Subcutaneous abdominal adipose tissue (tissue), 5 donors: Measurements from ENCODE around the gene FBH1.

Source experiments
- H3K27ac ChIP-seq: one replicate; pipeline ENCODE4 v1.7.0; 2013; ENCODE audit warnings: low read depth, mild to moderate bottlenecking, inconsistent platforms, low read length, moderate library complexity
- H3K27me3 ChIP-seq, 5 donors: one replicate each; pipeline ENCODE4 v1.7.0; 2013; ENCODE audit warnings: low read length in 5 of 5, inconsistent platforms in 1 of 5; ENCODE audit not compliant: control insufficient read depth in 5 of 5, insufficient read depth in 4 of 5
- H3K36me3 ChIP-seq, 5 donors: one replicate each; pipeline ENCODE4 v1.7.0; 2013; ENCODE audit warnings: low read length in 5 of 5; ENCODE audit not compliant: control insufficient read depth in 5 of 5, insufficient read depth in 5 of 5
- H3K4me1 ChIP-seq, 5 donors: one replicate each; pipeline ENCODE4 v1.7.0; 2013; ENCODE audit warnings: low read length in 5 of 5, mild to moderate bottlenecking in 3 of 5, moderate library complexity in 1 of 5; ENCODE audit not compliant: control insufficient read depth in 5 of 5, insufficient read depth in 5 of 5
- H3K4me3 ChIP-seq, 5 donors: one replicate each; pipeline ENCODE4 v1.7.0; 2013; ENCODE audit warnings: low read length in 5 of 5, low read depth in 1 of 5
- H3K9ac ChIP-seq, 5 donors: one replicate each; pipeline ENCODE4 v1.7.0; 2013; ENCODE audit warnings: low read length in 5 of 5, mild to moderate bottlenecking in 4 of 5, moderate library complexity in 3 of 5
- H3K9me3 ChIP-seq, 5 donors: one replicate each; pipeline ENCODE4 v1.7.0; 2013; ENCODE audit warnings: low read length in 5 of 5; ENCODE audit not compliant: control insufficient read depth in 5 of 5
- donor health status: healthy.
- donor health status: healthy.
- donor health status: healthy.
- donor health status: healthy.
- donor health status: healthy.

The FBH1 gene

DNA sequence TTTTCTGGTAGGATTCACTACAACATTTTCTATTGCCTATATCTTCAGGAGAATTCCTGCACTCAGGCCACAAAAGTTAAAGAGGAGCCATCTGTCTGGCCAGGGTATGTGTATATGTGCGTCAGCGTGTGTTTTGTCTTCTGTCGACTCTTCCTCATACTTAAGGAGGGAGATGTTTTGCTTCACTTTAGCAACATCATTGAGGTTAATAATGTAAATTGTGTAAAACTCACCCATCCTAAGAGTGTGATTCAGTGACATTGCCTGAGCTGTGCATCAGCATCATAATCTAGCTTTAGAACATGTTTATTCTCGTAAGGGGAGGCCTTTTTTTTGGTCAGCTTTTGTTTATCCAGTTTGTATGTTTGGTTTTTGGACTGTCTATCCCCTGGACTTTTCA, 23.7 kb downstream of the FBH1 start:
- Histone ChIP-seq H3K36me3 (peaks cover 20 to 98% (median 92%) of the 10 kb centered on the region in 5 donors), H3K27ac (no peak overlapping the region), H3K9ac (no peak overlapping the region)

DNA sequence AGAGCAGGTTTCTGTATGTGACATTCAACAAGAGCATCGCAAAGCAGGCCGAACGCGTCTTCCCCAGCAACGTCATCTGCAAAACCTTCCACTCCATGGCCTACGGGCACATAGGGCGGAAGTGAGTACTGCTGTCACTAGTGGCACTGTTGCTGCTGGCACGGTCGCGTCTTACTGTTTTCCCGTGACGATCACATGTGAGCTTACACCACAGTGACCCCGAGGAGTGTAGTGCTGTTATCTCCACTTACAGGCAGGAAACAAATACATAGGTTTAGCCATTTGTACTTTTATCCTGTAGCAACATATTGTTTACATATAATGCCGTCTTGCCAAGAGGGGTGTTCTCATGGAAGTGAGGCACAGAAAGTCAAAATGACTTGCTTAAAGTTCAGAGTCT, 25.4 kb downstream of the FBH1 start:
- Histone ChIP-seq H3K9ac (no peak overlapping the region), H3K4me1 (no peaks in the 10 kb centered on the region), H3K27me3 (no peaks in the 10 kb centered on the region), H3K9me3 (no peaks in the 10 kb centered on the region), H3K36me3 (peaks cover 28 to 97% (median 87%) of the 10 kb centered on the region in 5 donors), H3K27ac (no peak overlapping the region), H3K4me3 (no peak overlapping the region)

More for the DNA sequence above, 23.7 kb downstream of the FBH1 start:
- Histone ChIP-seq H3K4me3 (no peak overlapping the region), H3K9me3 (no peaks in the 10 kb centered on the region), H3K27me3 (no peaks in the 10 kb centered on the region), H3K4me1 (no peaks in the 10 kb centered on the region)

DNA sequence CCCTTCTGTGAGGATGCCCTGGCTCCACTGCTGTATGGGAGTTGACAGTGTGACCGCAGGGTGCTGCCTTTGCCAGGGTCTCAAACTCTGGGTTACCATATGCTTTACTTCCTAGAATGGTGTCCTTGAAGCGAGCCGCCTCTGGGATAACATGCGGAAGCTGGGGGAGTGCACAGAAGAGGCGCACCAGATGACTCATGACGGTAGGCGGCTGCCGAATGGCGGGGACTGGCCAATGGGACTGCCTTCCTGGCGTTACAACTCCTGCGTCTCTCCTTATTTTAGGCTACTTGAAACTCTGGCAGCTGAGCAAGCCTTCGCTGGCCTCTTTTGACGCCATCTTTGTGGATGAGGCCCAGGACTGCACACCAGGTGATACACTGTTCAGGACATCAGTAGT, 27.3 kb downstream of the FBH1 start:
- Histone ChIP-seq H3K27me3 (no peaks in the 10 kb centered on the region), H3K36me3 (peaks cover 38 to 96% (median 91%) of the 10 kb centered on the region in 5 donors), H3K4me1 (no peaks in the 10 kb centered on the region), H3K9ac (no peak overlapping the region), H3K4me3 (no peak overlapping the region), H3K9me3 (no peaks in the 10 kb centered on the region), H3K27ac (no peak overlapping the region)

DNA sequence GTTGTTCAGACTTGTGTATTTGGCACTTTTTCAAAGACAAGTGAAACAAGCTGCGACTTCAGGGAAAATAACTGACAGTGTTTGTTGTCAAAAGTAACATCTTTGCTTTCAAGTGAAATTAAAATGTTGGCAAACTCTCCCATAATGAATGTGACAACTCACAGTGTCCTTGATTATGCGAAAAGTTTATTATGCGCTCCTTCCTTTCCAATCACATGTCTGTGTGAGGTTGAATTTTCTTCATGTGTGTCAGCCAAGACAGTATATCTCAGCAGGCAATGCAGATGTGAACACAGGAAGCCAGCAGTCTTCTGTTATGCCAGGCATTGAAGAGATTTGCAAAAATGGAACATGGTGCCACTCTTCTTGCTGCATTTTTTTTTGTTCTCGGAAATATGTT, 28.7 kb downstream of the FBH1 start:
- Histone ChIP-seq H3K27me3 (no peaks in the 10 kb centered on the region), H3K36me3 (peaks cover 32 to 97% (median 91%) of the 10 kb centered on the region in 5 donors), H3K9me3 (no peaks in the 10 kb centered on the region), H3K4me3 (no peak overlapping the region), H3K9ac (no peak overlapping the region), H3K4me1 (no peaks in the 10 kb centered on the region), H3K27ac (no peak overlapping the region)

DNA sequence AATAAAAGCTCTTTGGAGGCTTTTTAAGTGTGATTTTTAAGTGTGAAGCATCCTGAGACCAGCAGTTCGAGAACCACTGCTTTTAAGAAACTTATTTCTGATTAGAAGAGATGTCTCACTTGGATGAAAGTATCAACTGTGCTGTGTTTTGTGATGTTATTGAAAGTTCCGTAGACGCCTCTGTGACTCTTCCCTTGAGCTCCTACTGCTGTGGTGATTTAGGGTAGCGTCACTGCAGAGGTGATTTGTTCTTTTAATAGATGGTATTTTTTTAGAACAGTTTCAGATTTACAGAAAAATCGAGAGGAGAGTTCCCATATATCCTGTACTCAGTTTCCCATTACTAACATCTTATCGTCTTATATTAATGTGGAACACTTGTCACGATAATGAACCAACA, 29.5 kb downstream of the FBH1 start:
- Histone ChIP-seq H3K27me3 (no peaks in the 10 kb centered on the region), H3K4me3 (no peak overlapping the region), H3K9me3 (no peaks in the 10 kb centered on the region), H3K27ac (no peak overlapping the region), H3K4me1 (no peaks in the 10 kb centered on the region), H3K9ac (no peak overlapping the region), H3K36me3 (peaks cover 32 to 97% (median 91%) of the 10 kb centered on the region in 5 donors)

DNA sequence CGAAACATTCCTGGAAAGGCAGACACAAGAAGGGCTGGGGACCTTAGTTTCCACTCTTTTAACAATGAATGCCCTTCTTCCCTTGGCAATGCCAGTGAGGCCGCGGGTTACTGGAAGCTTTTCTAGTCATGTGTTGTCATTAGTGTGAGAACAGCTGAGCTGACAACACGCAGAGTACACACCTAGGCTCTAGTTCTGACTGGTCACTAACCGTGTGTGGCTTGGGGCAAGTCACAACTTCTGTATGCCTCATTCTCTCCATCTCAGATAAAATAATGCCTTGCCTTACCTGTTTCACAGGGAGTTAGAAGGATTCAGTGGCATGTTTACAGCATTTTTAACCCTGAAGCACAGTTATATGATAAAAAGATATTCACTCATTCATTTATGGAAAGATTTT, 31.7 kb downstream of the FBH1 start:
- Histone ChIP-seq H3K4me1 (peaks cover 0 to 9% (median 0%) of the 10 kb centered on the region in 5 donors), H3K9me3 (no peaks in the 10 kb centered on the region), H3K27me3 (no peaks in the 10 kb centered on the region), H3K27ac (no peak overlapping the region), H3K36me3 (peaks cover 32 to 95% (median 88%) of the 10 kb centered on the region in 5 donors), H3K9ac (no peak overlapping the region), H3K4me3 (no peak overlapping the region)

DNA sequence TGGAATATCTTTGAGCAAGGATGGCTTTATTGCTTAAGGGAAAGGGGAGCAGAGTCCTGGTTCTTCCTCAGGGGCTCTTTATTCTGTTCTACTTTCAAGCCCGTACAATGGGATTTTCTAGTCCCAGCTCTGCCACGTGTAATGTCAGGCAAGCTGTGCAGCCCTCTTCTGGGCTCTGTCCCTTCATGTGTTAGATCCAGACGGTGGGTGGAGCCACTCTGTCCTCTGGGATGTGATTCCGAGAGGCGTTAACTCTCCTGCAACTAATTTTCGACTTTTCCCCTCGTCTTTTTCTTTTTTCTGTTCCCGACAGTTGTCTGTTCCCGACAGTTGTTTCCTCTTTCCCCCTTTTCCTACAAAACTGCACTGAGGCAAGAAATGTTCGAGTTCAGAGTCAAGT, 34.8 kb downstream of the FBH1 start:
- H3K9me3 ChIP-seq: no peaks in the 10 kb centered on the region
- H3K27ac ChIP-seq: no peak overlapping the region
- peaks cover 0 to 9% (median 1%) of the 10 kb centered on the region in 5 donors for H3K4me1 ChIP-seq
- H3K4me3 ChIP-seq: no peak overlapping the region
- H3K27me3 ChIP-seq: no peaks in the 10 kb centered on the region
- H3K36me3 ChIP-seq: peaks cover 30 to 95% (median 92%) of the 10 kb centered on the region in 5 donors
- H3K9ac ChIP-seq: no peak overlapping the region

DNA sequence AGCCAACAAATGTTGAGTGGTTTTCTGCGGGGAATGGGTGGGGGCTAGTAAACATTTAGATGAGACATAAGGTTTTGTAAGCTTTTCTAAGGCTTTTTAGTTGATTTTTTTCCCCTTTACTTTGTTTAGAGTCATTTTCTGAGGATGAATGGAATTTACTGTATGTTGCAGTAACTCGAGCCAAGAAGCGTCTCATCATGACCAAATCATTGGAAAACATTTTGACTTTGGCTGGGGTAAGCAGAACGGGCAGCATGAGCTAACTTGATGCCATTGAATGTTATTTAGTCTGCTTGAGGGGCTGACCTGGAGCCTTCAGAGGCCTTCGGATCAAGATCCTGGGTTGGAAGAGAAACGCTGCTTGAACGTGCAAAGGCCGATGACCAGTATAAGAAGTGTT, 37.3 kb downstream of the FBH1 start:
- Histone ChIP-seq H3K27ac (peak overlapping the region; percentile 7), H3K9me3 (no peaks in the 10 kb centered on the region), H3K4me3 (no peak overlapping the region), H3K4me1 (peaks cover 0 to 12% (median 2%) of the 10 kb centered on the region in 5 donors), H3K27me3 (no peaks in the 10 kb centered on the region), H3K9ac (no peak overlapping the region), H3K36me3 (peaks cover 16 to 93% (median 79%) of the 10 kb centered on the region in 5 donors)

DNA sequence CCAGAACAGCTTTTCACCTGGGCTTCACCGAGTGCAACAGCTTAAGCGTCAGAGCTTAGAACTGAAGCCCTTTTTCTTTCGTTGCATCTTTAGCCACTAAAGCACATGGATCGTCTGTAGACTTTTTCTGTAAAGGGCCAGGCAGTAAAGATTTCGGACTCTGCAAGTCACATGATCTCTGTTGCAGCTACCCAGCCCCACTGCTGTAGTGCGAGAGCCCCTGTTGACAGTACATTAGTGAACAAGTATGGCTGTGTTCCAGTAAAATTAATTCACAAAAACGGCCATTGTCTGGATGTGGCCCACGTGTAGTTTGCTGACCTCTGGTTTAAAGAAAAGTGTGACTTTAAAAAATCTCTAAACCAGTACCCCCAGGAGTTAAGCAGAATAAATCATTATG, 39.4 kb downstream of the FBH1 start:
- H3K27me3 ChIP-seq: no peaks in the 10 kb centered on the region
- no peak overlapping the region for H3K9ac ChIP-seq
- H3K4me1 ChIP-seq: peaks cover 0 to 15% (median 3%) of the 10 kb centered on the region in 5 donors
- peaks cover 13 to 87% (median 59%) of the 10 kb centered on the region in 5 donors for H3K36me3 ChIP-seq
- no peak overlapping the region for H3K27ac ChIP-seq
- H3K4me3 ChIP-seq: no peak overlapping the region
- no peaks in the 10 kb centered on the region for H3K9me3 ChIP-seq

DNA sequence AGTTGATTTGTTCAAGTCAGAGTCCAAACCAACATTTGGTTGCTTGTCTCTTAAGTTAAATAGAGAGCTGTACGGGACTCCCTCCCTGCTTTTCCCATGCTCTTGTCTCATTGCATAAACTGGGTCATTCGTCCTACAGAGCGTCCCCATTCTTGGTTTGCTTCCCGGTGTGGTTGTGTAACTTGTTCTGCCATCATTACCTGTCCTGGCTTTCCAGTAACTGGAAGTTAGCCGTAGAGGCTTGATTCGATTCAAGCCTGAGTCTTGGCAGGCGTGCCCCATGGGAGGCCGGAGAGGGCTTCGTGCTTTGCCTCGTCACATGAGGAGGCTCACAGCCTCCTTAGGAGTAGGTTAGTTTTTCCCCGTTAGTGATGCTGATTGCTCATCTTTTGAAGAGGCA, 40.2 kb downstream of the FBH1 start:
- Histone ChIP-seq H3K4me3 (no peak overlapping the region), H3K36me3 (peaks cover 11 to 84% (median 55%) of the 10 kb centered on the region in 5 donors), H3K9ac (no peak overlapping the region), H3K9me3 (no peaks in the 10 kb centered on the region), H3K27me3 (no peaks in the 10 kb centered on the region), H3K27ac (no peak overlapping the region), H3K4me1 (peaks cover 0 to 8% (median 3%) of the 10 kb centered on the region in 5 donors)

DNA sequence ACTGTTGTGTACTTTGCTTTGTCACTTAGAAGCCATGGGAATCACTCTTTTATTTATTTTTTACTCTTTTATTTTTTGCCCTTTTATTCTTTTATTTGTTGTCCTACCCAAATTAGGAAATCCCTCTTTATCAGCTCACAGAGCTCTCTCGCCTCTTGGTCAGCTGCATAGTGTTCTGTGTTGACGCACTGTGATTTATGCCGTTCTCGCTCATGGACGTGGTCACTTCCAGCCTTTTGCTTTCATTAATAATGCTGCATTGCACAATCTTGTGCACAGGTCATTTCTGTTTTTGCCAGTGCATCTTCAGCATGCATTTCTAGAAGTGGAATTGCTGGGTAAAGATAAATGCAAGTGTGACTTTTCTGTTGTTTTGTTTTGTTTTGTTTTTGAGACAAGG, 42.3 kb downstream of the FBH1 start:
- Histone ChIP-seq H3K4me3 (no peak overlapping the region), H3K9ac (no peak overlapping the region), H3K4me1 (peaks cover 0 to 6% (median 3%) of the 10 kb centered on the region in 5 donors), H3K27ac (no peak overlapping the region), H3K9me3 (no peaks in the 10 kb centered on the region), H3K36me3 (peaks cover 8 to 85% (median 56%) of the 10 kb centered on the region in 5 donors), H3K27me3 (no peaks in the 10 kb centered on the region)
